Adrenal gland (tissue), 5 donors: Measurements from ENCODE around the gene FOSL1.

ENCODE experiments used
- POLR2A ChIP-seq, 2 donors: fragments of 450-650 bp; IDR thresholded peaks; one replicate each; pipeline ENCODE4 v1.6.1; 2017; ENCODE audit warnings: antibody characterized with exemption in 2 of 2, mild to moderate bottlenecking in 2 of 2, moderate library complexity in 1 of 2
- TF ChIP-seq, protein P1 (sequence below), 6 experiments: fragments of 450-650 bp in 4 of 6; fragments of 200-600 bp in 2 of 6; sonication (generic) in 1 of 6; IDR thresholded peaks; 1 replicate in 5 of 6; 2 replicates in 1 of 6; pipeline versions ENCODE4 v1.5.1 to v1.8.0; 2016 to 2021; ENCODE audit warnings: antibody characterized with exemption in 6 of 6, mild to moderate bottlenecking in 2 of 6, moderate library complexity in 1 of 6
- donor health status: DM: no; HTN: no; CAD: no.

DNA sequence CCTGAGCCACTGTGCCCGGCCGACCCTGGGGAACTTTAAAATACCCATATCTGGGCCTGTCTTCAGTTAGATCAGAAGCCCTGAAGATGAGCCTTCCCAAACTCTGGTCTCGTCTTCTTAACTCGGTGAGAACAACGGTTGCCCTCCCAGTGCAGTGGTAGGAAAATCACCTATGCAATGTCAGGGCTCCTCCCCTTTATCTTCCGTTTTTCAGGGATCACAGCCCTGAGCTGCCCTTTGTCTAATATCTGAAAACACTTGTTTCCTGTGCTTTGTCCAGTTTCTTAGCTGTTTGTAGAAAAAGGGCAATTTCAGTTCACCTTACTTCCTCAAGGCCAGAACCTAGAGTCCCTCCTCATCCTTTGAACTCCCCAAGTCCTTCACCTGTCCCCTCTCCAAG lies 28.5 kb upstream of the FOSL1 start:
- TF ChIP-seq POLR2A (IDR thresholded peaks at IDR 0.05), result no peak
- TF ChIP-seq, protein P1, sequence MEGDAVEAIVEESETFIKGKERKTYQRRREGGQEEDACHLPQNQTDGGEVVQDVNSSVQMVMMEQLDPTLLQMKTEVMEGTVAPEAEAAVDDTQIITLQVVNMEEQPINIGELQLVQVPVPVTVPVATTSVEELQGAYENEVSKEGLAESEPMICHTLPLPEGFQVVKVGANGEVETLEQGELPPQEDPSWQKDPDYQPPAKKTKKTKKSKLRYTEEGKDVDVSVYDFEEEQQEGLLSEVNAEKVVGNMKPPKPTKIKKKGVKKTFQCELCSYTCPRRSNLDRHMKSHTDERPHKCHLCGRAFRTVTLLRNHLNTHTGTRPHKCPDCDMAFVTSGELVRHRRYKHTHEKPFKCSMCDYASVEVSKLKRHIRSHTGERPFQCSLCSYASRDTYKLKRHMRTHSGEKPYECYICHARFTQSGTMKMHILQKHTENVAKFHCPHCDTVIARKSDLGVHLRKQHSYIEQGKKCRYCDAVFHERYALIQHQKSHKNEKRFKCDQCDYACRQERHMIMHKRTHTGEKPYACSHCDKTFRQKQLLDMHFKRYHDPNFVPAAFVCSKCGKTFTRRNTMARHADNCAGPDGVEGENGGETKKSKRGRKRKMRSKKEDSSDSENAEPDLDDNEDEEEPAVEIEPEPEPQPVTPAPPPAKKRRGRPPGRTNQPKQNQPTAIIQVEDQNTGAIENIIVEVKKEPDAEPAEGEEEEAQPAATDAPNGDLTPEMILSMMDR (IDR thresholded peaks at IDR 0.05), result no peak
